Measurements from ENCODE around the gene HEMGN. TPM values are rescaled to one million over a fixed set of nuclear protein-coding genes. Genes with fewer than 3 reads are reported as not detected.

Gene HEMGN
- polyA plus RNA-seq, 3 donors, result 0.18 TPM; not detected in 2

GRCh38 chr9:97880336-97880735, 57.6 kb downstream of the HEMGN start:
- intact Hi-C loops (cut with micrococcal nuclease), result no loop called here

More at GRCh38 chr9:97880336-97880735, 57.6 kb downstream of the HEMGN start:
- Histone ChIP-seq H3K36me3 (replicated peaks in 1 of 2; ENCODE audit: control insufficient read depth in 1 of 2, insufficient read depth in 2 of 2, low read length in 2 of 2) (no peaks in the 10 kb centered on the region), H3K9me3 (replicated peaks in 1 of 2; ENCODE audit: control insufficient read depth in 1 of 2, insufficient read depth in 1 of 2, low read length in 2 of 2) (no peaks in the 10 kb centered on the region), H3K27ac (ENCODE audit: low read depth in 1 of 2, low read length in 2 of 2) (no peak overlapping the region), H4K20me1 (ENCODE audit: insufficient read depth, low read length) (no peaks in the 10 kb centered on the region), H3K4me3 (replicated peaks in 1 of 3; ENCODE audit: low read depth in 2 of 3, low read length in 3 of 3) (no peak overlapping the region), H3K79me2 (ENCODE audit: insufficient read depth, low read length) (no peaks in the 10 kb centered on the region), H3K27me3 (ENCODE audit: control insufficient read depth in 2 of 2, insufficient read depth in 2 of 2, low read length in 2 of 2) (peaks cover 0 to 11% of the 10 kb centered on the region in 2 donors), H3K4me1 (ENCODE audit: control insufficient read depth in 1 of 2, insufficient read depth in 2 of 2, low read length in 2 of 2) (peaks cover 16 to 17% of the 10 kb centered on the region in 2 donors), H3K9ac (ENCODE audit: insufficient read depth, low read length, poor library complexity, severe bottlenecking) (no peak overlapping the region), H2AFZ (ENCODE audit: insufficient read depth, low read depth, low read length, poor library complexity, severe bottlenecking) (no peak overlapping the region), H3K4me2 (replicated peaks; ENCODE audit: extremely low read depth, low read length, poor library complexity, severe bottlenecking) (no peak overlapping the region)
- H3K4me1 Mint-ChIP-seq, result peaks cover 17% of the 10 kb centered on the region
- H3K4me3 Mint-ChIP-seq, result no peak overlapping the region
- no peak for TF ChIP-seq CTCF (IDR thresholded peaks at IDR 0.05)
- H3K27ac Mint-ChIP-seq, result no peak overlapping the region
- no peaks in the 10 kb centered on the region for H3K9me3 Mint-ChIP-seq
- no peak for DNase-seq
- WGBS (ENCODE audit: insufficient coverage), result 97% methylated on average over 3 of the region's 4 CpGs
- H3K36me3 Mint-ChIP-seq, result no peaks in the 10 kb centered on the region
- H3K27me3 Mint-ChIP-seq (ENCODE audit: low read depth in 3 of 3), result peaks cover 7 to 35% (median 19%) of the 10 kb centered on the region in 3 donors

Small RNA genes lying within 50 kb of the gene (small RNA-seq; reads per million reads assigned to genes)
- gene RF00019 (ENCODE audit: insufficient read length, low read depth), result not detected

Other genes with a start within 250 kb of the HEMGN start
- gene XPA, start 240.8 kb downstream of the HEMGN start, polyA plus RNA-seq, result 10 to 100 TPM in 2 of 3 donors, 1 to 10 TPM in 1; 2.9 to 15.8 (median 15.4) TPM
- under 1 TPM in 1 of 3 donors, not detected in 2; 0.01 TPM for gene FOXE1, start 84.9 kb downstream of the HEMGN start, polyA plus RNA-seq
- gene TRMO, start 15.7 kb downstream of the HEMGN start, polyA plus RNA-seq, result 10 to 100 TPM; 13.4 to 20.6 (median 13.5) TPM
- gene ANP32B, start 45.2 kb upstream of the HEMGN start, polyA plus RNA-seq, result 10 to 100 TPM; 29.7 to 40.7 (median 30.8) TPM
- 100 to 1,000 TPM in 1 of 3 donors, 10 to 100 TPM in 2; 41.3 to 109 (median 95.9) TPM for gene NANS, start 118.6 kb upstream of the HEMGN start, polyA plus RNA-seq
- 10 to 100 TPM; 23.0 to 30.6 (median 28.5) TPM for gene TRIM14, start 181.1 kb upstream of the HEMGN start, polyA plus RNA-seq

Measured in CD14-positive monocyte (primary cell).